HepG2 (cell line): ENCODE results near the gene SLC16A13. TPM values are rescaled to one million over a fixed set of nuclear protein-coding genes. Genes with fewer than 3 reads are reported as not detected.

Source experiments
- HHEX ChIP-seq: IDR thresholded peaks from 2 replicates; pipeline ENCODE4 v1.6.1; 2016; ENCODE audit warnings: control low read depth
- JUNB ChIP-seq: sonication (generic); formaldehyde crosslinking; IDR thresholded peaks from 2 replicates; pipeline ENCODE4 v1.8.0; 2022; ENCODE audit warnings: missing genetic modification reagents, mild to moderate bottlenecking, borderline replicate concordance
- LCORL ChIP-seq, 2 experiments: fragments of 450-650 bp in 1 of 2; sonication (generic) in 1 of 2; formaldehyde crosslinking in 1 of 2; IDR thresholded peaks; 2 replicates each; pipeline versions ENCODE4 v1.5.0 to v1.6.1; 2017 to 2020; ENCODE audit warnings: antibody characterized with exemption in 1 of 2, missing genetic modification reagents in 1 of 2
- RARG ChIP-seq: sonication (generic); formaldehyde crosslinking; IDR thresholded peaks from 2 replicates; pipeline ENCODE4 v1.4.0; 2020; ENCODE audit warnings: low read depth, mild to moderate bottlenecking, missing genetic modification reagents
- REPIN1 ChIP-seq: sonication (generic); formaldehyde crosslinking; IDR thresholded peaks from 2 replicates; pipeline ENCODE4 v1.8.0; 2022; ENCODE audit warnings: missing genetic modification reagents, low read depth, mild to moderate bottlenecking, borderline replicate concordance
- SP5 ChIP-seq: IDR thresholded peaks from 2 replicates; pipeline ENCODE4 v1.6.1; 2016; ENCODE audit warnings: low read depth, borderline replicate concordance
- polyA plus RNA-seq, 8 experiments: library from polyadenylated mRNA; depleted of rRNA in 3 of 8; stranded (reverse) in 7 of 8; unstranded in 1 of 8; fragments of >200 nt; fragmentation: Illumina TruSeq in 4 of 8; extraction: Trizol in 4 of 8; gene quantifications; 2 replicates each; pipeline versions ENCODE4 v1.2.1 to v1.2.3, GENCODE V29; 2011 to 2016; ENCODE audit warnings: low read depth in 4 of 8, missing spikeins in 1 of 8, mixed read lengths in 1 of 8; ENCODE audit not compliant: insufficient read depth in 1 of 8
- total RNA-seq, 5 experiments: library from RNA; depleted of rRNA; stranded (reverse); fragments of >200 nt; fragmentation: Illumina TruSeq; extraction: Trizol; gene quantifications; 2 replicates each; pipeline ENCODE4 v1.2.3, GENCODE V29; 2016; ENCODE audit warnings: low read depth in 1 of 5
- TF ChIP-seq, protein P1 (sequence below): sonication (generic); formaldehyde crosslinking; IDR thresholded peaks from 2 replicates; pipeline ENCODE4 v1.4.0; 2020; ENCODE audit warnings: missing genetic modification reagents
- TF ChIP-seq, protein P2 (sequence below): sonication (generic); formaldehyde crosslinking; IDR thresholded peaks from 2 replicates; pipeline ENCODE4 v1.4.0; 2020; ENCODE audit warnings: missing genetic modification reagents
- TF ChIP-seq, protein P3 (sequence below): sonication (generic); formaldehyde crosslinking; IDR thresholded peaks from 2 replicates; pipeline ENCODE4 v1.8.0; 2022; ENCODE audit warnings: mild to moderate bottlenecking, missing genetic modification reagents; ENCODE audit not compliant: insufficient replicate concordance
- TF ChIP-seq, protein P4 (sequence below): sonication (generic); formaldehyde crosslinking; IDR thresholded peaks from 2 replicates; pipeline ENCODE4 v1.4.0; 2020; ENCODE audit warnings: missing genetic modification reagents, borderline replicate concordance
- TF ChIP-seq, protein P5 (sequence below): sonication (generic); formaldehyde crosslinking; IDR thresholded peaks from 2 replicates; pipeline ENCODE4 v1.4.0; 2020; ENCODE audit warnings: missing genetic modification reagents, borderline replicate concordance
- TF ChIP-seq, protein P6 (sequence below): IDR thresholded peaks from 2 replicates; pipeline ENCODE4 v1.6.1; 2016; ENCODE audit warnings: control low read depth

Gene SLC16A13
- total and polyA plus RNA-seq, 2 of the 13 experiments (the other 11 are each of a cell fraction or from before 2014, with no cell fraction given): 2.2 to 3.0 TPM

DNA sequence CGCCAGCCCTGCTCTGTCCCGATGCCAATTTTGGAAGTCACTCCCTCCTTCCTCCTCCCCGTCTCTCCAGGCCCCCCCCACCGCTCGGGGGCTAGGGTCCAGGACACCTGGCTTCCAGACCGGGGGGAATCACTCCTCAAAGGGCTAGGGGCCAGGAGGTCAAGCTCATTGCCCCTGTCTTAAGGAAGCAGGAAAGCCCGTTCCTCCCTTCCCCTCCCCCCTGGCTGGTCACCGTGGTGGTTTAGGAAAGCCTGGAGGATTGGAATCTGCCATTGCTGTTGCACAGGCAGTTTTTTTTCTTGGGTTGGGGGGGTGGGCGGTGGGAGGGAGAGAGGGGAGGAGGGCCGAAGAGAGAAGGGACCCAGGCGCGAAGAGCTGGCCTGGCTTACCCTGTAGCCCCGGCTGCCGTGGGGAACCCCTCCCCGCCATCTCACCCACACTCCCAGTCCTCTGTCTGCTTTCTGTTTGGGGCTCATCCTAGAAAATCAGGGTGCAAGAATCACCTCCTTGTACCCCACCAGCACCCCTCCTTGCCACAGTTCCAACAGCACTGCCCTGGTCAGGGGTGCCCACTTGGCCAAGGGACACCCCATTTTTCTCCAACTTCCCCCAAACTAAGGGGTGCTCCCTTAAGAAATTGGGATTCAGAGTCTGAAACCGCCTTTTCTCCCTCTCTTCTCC lies 15.8 kb upstream of the SLC16A13 start (continued):
- TF ChIP-seq SP5 (no peak), HHEX (CRISPR knock-in tag) (no peak), JUNB (no peak), LCORL (IDR thresholded peaks at IDR 0.05) (no peak), LCORL (CRISPR knock-in tag; IDR thresholded peaks at IDR 0.05) (0 out of 2 replicates have a peak, but pooled peaks have one; percentile 11), REPIN1 (CRISPR knock-in tag) (no peak), RARG (CRISPR knock-in tag) (no peak)
- TF ChIP-seq, protein P1, sequence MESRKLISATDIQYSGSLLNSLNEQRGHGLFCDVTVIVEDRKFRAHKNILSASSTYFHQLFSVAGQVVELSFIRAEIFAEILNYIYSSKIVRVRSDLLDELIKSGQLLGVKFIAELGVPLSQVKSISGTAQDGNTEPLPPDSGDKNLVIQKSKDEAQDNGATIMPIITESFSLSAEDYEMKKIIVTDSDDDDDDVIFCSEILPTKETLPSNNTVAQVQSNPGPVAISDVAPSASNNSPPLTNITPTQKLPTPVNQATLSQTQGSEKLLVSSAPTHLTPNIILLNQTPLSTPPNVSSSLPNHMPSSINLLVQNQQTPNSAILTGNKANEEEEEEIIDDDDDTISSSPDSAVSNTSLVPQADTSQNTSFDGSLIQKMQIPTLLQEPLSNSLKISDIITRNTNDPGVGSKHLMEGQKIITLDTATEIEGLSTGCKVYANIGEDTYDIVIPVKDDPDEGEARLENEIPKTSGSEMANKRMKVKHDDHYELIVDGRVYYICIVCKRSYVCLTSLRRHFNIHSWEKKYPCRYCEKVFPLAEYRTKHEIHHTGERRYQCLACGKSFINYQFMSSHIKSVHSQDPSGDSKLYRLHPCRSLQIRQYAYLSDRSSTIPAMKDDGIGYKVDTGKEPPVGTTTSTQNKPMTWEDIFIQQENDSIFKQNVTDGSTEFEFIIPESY (CRISPR knock-in tag): no peak
- TF ChIP-seq, protein P2, sequence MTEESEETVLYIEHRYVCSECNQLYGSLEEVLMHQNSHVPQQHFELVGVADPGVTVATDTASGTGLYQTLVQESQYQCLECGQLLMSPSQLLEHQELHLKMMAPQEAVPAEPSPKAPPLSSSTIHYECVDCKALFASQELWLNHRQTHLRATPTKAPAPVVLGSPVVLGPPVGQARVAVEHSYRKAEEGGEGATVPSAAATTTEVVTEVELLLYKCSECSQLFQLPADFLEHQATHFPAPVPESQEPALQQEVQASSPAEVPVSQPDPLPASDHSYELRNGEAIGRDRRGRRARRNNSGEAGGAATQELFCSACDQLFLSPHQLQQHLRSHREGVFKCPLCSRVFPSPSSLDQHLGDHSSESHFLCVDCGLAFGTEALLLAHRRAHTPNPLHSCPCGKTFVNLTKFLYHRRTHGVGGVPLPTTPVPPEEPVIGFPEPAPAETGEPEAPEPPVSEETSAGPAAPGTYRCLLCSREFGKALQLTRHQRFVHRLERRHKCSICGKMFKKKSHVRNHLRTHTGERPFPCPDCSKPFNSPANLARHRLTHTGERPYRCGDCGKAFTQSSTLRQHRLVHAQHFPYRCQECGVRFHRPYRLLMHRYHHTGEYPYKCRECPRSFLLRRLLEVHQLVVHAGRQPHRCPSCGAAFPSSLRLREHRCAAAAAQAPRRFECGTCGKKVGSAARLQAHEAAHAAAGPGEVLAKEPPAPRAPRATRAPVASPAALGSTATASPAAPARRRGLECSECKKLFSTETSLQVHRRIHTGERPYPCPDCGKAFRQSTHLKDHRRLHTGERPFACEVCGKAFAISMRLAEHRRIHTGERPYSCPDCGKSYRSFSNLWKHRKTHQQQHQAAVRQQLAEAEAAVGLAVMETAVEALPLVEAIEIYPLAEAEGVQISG (CRISPR knock-in tag): no peak
- TF ChIP-seq, protein P3, sequence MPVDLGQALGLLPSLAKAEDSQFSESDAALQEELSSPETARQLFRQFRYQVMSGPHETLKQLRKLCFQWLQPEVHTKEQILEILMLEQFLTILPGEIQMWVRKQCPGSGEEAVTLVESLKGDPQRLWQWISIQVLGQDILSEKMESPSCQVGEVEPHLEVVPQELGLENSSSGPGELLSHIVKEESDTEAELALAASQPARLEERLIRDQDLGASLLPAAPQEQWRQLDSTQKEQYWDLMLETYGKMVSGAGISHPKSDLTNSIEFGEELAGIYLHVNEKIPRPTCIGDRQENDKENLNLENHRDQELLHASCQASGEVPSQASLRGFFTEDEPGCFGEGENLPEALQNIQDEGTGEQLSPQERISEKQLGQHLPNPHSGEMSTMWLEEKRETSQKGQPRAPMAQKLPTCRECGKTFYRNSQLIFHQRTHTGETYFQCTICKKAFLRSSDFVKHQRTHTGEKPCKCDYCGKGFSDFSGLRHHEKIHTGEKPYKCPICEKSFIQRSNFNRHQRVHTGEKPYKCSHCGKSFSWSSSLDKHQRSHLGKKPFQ (CRISPR knock-in tag): no peak
- TF ChIP-seq, protein P4, sequence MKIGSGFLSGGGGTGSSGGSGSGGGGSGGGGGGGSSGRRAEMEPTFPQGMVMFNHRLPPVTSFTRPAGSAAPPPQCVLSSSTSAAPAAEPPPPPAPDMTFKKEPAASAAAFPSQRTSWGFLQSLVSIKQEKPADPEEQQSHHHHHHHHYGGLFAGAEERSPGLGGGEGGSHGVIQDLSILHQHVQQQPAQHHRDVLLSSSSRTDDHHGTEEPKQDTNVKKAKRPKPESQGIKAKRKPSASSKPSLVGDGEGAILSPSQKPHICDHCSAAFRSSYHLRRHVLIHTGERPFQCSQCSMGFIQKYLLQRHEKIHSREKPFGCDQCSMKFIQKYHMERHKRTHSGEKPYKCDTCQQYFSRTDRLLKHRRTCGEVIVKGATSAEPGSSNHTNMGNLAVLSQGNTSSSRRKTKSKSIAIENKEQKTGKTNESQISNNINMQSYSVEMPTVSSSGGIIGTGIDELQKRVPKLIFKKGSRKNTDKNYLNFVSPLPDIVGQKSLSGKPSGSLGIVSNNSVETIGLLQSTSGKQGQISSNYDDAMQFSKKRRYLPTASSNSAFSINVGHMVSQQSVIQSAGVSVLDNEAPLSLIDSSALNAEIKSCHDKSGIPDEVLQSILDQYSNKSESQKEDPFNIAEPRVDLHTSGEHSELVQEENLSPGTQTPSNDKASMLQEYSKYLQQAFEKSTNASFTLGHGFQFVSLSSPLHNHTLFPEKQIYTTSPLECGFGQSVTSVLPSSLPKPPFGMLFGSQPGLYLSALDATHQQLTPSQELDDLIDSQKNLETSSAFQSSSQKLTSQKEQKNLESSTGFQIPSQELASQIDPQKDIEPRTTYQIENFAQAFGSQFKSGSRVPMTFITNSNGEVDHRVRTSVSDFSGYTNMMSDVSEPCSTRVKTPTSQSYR (CRISPR knock-in tag): peak; percentile 82
- TF ChIP-seq, protein P5, sequence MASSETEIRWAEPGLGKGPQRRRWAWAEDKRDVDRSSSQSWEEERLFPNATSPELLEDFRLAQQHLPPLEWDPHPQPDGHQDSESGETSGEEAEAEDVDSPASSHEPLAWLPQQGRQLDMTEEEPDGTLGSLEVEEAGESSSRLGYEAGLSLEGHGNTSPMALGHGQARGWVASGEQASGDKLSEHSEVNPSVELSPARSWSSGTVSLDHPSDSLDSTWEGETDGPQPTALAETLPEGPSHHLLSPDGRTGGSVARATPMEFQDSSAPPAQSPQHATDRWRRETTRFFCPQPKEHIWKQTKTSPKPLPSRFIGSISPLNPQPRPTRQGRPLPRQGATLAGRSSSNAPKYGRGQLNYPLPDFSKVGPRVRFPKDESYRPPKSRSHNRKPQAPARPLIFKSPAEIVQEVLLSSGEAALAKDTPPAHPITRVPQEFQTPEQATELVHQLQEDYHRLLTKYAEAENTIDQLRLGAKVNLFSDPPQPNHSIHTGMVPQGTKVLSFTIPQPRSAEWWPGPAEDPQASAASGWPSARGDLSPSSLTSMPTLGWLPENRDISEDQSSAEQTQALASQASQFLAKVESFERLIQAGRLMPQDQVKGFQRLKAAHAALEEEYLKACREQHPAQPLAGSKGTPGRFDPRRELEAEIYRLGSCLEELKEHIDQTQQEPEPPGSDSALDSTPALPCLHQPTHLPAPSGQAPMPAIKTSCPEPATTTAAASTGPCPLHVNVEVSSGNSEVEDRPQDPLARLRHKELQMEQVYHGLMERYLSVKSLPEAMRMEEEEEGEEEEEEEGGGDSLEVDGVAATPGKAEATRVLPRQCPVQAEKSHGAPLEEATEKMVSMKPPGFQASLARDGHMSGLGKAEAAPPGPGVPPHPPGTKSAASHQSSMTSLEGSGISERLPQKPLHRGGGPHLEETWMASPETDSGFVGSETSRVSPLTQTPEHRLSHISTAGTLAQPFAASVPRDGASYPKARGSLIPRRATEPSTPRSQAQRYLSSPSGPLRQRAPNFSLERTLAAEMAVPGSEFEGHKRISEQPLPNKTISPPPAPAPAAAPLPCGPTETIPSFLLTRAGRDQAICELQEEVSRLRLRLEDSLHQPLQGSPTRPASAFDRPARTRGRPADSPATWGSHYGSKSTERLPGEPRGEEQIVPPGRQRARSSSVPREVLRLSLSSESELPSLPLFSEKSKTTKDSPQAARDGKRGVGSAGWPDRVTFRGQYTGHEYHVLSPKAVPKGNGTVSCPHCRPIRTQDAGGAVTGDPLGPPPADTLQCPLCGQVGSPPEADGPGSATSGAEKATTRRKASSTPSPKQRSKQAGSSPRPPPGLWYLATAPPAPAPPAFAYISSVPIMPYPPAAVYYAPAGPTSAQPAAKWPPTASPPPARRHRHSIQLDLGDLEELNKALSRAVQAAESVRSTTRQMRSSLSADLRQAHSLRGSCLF (CRISPR knock-in tag): no peak
- TF ChIP-seq, protein P6, sequence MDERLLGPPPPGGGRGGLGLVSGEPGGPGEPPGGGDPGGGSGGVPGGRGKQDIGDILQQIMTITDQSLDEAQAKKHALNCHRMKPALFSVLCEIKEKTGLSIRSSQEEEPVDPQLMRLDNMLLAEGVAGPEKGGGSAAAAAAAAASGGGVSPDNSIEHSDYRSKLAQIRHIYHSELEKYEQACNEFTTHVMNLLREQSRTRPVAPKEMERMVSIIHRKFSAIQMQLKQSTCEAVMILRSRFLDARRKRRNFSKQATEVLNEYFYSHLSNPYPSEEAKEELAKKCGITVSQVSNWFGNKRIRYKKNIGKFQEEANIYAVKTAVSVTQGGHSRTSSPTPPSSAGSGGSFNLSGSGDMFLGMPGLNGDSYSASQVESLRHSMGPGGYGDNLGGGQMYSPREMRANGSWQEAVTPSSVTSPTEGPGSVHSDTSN (CRISPR knock-in tag): no peak
